Retinal pigment epithelial cell (primary cell): ENCODE results near the gene CLSTN2.

Source experiments
- DNase-seq: peaks from one replicate; pipeline ENCODE4 v3.0.0-alpha.2; 2010; ENCODE audit warnings: low read depth
- H3K4me3 ChIP-seq: 2 replicates; pipeline ENCODE4 v1.5.1; 2011; ENCODE audit warnings: mild to moderate bottlenecking, low read length, control low read depth, moderate library complexity
- TF ChIP-seq, protein P1 (sequence below): conservative IDR thresholded peaks from 2 replicates; pipeline ENCODE4 v1.5.1; 2011; ENCODE audit warnings: low read depth, low read length, control low read depth, inconsistent platforms

Gene CLSTN2

DNA sequence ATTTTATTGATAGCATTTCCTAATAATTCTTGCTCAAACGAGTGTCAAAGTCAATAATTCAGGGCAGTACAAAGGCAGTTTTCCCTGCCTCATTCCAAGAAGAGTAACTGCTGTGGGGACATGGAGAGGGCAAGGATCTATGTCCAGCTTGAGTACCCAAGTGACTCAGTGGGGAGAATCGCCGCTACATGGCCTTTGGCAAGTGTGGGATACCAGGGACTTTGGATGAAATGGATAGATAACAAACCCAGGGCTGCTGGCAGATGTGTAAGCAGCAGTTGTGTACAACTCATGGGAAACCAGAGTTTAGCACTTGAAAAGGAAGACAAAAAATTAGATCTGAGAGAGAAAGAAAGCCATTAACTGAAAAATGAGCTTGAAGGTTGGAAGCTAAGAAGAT lies 620.7 kb downstream of the CLSTN2 start:
- no peak for DNase-seq
- TF ChIP-seq, protein P1, sequence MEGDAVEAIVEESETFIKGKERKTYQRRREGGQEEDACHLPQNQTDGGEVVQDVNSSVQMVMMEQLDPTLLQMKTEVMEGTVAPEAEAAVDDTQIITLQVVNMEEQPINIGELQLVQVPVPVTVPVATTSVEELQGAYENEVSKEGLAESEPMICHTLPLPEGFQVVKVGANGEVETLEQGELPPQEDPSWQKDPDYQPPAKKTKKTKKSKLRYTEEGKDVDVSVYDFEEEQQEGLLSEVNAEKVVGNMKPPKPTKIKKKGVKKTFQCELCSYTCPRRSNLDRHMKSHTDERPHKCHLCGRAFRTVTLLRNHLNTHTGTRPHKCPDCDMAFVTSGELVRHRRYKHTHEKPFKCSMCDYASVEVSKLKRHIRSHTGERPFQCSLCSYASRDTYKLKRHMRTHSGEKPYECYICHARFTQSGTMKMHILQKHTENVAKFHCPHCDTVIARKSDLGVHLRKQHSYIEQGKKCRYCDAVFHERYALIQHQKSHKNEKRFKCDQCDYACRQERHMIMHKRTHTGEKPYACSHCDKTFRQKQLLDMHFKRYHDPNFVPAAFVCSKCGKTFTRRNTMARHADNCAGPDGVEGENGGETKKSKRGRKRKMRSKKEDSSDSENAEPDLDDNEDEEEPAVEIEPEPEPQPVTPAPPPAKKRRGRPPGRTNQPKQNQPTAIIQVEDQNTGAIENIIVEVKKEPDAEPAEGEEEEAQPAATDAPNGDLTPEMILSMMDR = no peak
- H3K4me3 ChIP-seq = no peak overlapping the region

DNA sequence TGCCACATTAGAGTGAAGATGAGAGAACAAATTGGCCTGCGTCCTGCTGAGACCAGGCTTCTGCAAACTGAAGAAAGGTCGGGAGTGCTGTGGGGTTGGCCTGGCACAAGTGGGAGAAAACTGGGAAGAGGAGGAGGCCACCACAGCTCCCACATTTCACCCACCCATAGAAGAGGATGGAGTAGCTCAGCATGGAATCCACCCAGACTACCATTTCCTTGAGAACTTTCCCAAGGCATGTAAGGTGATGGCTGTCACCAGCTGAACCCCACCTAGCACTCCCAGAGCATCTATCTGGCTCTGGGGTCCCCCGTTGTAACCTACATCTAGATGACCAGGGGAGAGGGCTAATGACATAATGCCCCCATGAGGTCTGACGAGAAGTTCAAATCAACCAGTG lies 622.5 kb downstream of the CLSTN2 start:
- TF ChIP-seq, protein P1 = no peak
- DNase-seq = no peak
- H3K4me3 ChIP-seq = no peak overlapping the region

DNA sequence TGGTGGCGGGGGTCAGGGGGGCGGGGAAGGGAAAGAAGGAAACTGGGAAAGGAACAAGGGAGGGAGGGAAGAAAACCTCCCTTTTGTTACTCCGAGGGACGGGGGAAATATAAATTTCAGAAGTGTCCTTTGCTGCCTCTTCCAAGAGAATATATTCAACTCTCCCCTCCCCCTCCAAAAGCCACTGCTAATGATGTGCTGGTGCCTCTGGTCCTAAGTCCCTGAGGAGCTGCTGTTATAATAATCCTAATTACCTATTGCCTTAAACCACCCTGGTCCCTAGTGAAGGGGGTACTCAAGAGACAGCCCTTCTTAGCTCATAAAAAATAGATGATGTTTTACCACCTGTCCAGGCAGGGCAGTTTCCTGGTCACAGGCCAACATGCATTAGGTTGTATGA lies 624.6 kb downstream of the CLSTN2 start:
- TF ChIP-seq, protein P1 = no peak
- no peak overlapping the region for H3K4me3 ChIP-seq
- DNase-seq = no peak

DNA sequence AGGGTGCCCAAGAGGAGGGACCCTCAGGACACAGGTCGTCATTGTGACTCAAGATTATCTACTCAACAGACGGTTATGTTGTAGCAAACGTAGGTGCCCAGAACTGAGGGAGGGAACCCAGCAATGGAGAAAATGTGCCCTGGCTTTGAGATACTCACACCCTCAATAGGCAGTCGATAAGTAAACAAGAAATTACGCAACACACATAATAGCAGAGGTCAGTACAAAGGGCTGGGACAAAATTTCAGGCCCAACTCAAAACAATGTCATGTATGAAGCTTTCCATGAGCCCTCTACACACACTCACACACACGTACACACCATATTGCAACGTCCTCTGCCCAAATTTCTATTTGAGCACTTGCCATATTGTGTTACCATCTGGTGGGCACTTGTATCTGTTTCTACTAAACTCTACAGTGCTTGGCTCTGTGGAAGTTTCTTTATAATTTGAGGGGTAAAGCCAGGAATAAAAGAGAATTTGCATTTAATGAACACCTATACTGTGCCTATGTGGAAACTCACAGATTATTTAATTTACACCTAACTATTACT lies 628.3 kb downstream of the CLSTN2 start:
- TF ChIP-seq, protein P1 = no peak
- no peak overlapping the region for H3K4me3 ChIP-seq
- no peak for DNase-seq

DNA sequence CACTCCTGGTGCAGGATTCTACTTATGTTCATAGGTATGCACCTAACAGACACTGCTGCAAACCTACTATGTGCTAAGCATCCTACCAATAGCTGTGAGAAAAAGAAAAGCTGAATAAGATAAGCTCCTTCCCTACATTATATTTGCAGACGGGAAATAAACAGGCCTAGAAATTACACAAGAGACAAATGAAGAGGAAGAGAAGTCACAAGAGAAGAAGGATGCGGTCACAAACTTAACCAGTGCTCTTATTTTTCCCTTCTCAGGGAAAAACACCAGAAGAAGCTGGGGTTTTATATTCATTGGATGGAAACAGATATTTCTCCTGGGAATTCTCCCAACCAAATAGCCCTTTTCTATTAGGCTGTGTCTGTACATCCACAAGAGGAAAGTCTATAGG lies 633.1 kb downstream of the CLSTN2 start:
- TF ChIP-seq, protein P1 = no peak
- DNase-seq = no peak
- no peak overlapping the region for H3K4me3 ChIP-seq

DNA sequence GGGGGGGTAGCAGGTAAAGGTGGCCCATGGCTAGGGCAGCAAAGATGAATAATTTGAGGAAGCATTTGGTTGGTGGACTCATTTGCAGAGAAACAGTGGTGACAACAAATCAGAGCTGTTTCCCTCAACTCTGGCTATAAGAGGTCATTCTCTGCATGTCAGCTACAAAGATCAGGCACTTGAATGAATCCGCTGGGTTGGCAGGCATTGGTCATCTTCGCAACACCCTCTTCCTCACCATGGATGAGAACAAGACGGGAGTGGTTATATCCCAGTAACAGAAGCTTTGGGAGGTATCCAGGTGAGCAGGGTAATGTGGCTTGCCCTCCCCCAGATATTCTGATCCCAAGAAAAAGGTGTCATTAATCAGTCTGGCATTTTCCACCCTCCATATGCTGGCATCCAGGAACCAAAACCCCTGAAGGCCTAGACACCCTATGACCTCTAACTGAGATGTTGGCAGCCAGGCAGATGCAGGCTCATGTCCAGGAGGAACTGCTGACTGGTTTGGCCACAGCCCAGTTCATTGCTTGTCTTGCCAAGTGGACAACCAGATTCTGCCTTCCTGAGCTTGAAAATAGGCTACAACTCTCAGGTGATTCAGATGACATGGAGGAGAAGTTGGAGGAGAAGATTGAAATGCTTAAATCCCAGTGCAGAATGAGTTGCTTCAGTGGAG lies 634.0 kb downstream of the CLSTN2 start:
- TF ChIP-seq, protein P1 = no peak
- no peak overlapping the region for H3K4me3 ChIP-seq
- no peak for DNase-seq

DNA sequence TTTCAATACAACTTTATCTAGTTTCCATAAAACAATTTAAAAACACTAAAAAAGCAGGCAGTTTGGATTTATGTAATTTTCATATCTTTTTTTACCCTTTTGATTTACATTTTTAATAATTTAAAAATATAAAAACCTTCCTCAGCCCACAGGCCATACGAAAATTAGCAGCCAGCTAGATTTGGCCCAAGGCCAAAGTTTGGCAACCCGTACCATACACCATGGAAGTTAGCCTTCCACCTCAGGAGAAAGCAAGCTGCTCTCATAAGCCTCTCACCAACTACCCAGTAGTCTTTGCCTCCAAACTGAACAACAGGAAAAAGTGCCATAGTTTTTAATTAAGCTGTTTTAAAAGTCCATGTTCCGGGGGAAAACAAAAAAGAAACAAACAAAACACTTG lies 635.6 kb downstream of the CLSTN2 start:
- DNase-seq = no peak
- TF ChIP-seq, protein P1 = no peak

More for the DNA sequence above, 635.6 kb downstream of the CLSTN2 start:
- H3K4me3 ChIP-seq = no peak overlapping the region
